Measurements from ENCODE around the gene FUOM. TPM values are rescaled to one million over a fixed set of nuclear protein-coding genes. Genes with fewer than 3 reads are reported as not detected.
"Not testable (repeated sequence)": the region's sequence is repeated elsewhere in the genome, so short reads cannot be mapped to it uniquely, and the experiment has no call there.

The FUOM gene
- total RNA-seq, 1 experiment from 2014 or later: 31.3 TPM

- DNase-seq (ENCODE audit: low spot score); H3K9me3 Mint-ChIP-seq; CTCF ChIA-PET; H3K4me1 Mint-ChIP-seq; H3K27ac Mint-ChIP-seq; POLR2A ChIA-PET; H3K36me3 Mint-ChIP-seq; H3K4me3 Mint-ChIP-seq; ATAC-seq: not testable (repeated sequence)
- peaks cover 35% of the 10 kb centered on the region for H3K27me3 Mint-ChIP-seq (ENCODE audit: low read depth)
- TF ChIP-seq NFYB (CRISPR knock-in tag; conservative IDR thresholded peaks at IDR 0.05; ENCODE audit: low read depth): peak; percentile 32; the same call in 1 of the 2 replicates
These were observed 36.9 kb downstream of the FUOM start for GRCh38 chr10:133320852-133321422.

DNA sequence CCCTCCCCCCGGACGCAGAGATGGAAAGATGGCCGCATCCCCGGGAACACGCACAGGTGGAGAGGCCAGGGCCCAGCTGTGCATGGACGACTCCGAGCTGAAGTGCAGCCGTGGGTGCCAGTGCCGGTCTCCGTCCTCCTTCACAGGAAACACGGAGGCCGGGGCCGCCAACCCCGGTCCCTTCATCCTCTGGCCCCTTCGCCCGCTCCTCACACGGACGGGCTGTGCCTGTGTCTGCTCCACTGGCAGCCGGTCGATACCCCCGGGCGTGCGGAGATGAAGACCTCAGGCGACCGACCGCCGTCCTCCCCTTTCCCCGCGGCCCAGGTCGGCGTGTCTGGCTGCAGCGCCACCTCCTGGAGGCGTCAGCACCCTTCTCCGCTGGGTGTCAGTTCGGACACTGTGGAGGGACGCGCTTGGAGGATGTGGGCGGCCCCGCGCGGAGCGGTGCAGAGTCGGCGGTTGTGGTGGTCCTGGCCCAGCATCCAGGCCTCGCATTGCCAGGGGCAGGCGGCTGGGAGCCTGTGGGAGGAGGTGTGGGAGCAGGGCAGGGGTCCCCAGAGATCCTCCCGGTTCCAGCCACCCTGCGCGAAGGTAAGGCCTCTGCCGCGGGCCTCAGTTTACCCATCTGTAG, 39.2 kb downstream of the FUOM start:
- POLR2A ChIA-PET: no interaction called here
- no peak overlapping the region for H3K27ac Mint-ChIP-seq
- H3K4me1 Mint-ChIP-seq: 0 out of 2 replicates have a peak, but pooled peaks cover 3% of the 10 kb centered on the region
- DNase-seq (ENCODE audit: low spot score) (peak; percentile 86), ATAC-seq (peak; percentile 98)
- H3K27me3 Mint-ChIP-seq (ENCODE audit: low read depth): peaks cover 26% of the 10 kb centered on the region
- peaks cover 8% of the 10 kb centered on the region for H3K9me3 Mint-ChIP-seq
- CTCF ChIA-PET: interaction anchor here (0.6 to 2.5 kb wide), 4 partner anchors 11 to 1011 kb away, joined by 3 to 20 read pairs (median 7); partner anchors contain the start of gene STK32C
- H3K36me3 Mint-ChIP-seq: 0 out of 2 replicates have a peak, but pooled peaks cover 2% of the 10 kb centered on the region
- peak overlapping the region; percentile 58 for H3K4me3 Mint-ChIP-seq
- TF ChIP-seq MYBL2 (CRISPR knock-in tag; IDR thresholded peaks at IDR 0.05): no peak
- no peak for TF ChIP-seq ATF1 (CRISPR knock-in tag; IDR thresholded peaks at IDR 0.05)
- peak; percentile 76; the same call in 1 of the 2 replicates for TF ChIP-seq ZBTB43 (CRISPR knock-in tag; IDR thresholded peaks at IDR 0.05)
- TF ChIP-seq HMGA2 (CRISPR knock-in tag; IDR thresholded peaks at IDR 0.05): no peak
- TF ChIP-seq, protein P1, sequence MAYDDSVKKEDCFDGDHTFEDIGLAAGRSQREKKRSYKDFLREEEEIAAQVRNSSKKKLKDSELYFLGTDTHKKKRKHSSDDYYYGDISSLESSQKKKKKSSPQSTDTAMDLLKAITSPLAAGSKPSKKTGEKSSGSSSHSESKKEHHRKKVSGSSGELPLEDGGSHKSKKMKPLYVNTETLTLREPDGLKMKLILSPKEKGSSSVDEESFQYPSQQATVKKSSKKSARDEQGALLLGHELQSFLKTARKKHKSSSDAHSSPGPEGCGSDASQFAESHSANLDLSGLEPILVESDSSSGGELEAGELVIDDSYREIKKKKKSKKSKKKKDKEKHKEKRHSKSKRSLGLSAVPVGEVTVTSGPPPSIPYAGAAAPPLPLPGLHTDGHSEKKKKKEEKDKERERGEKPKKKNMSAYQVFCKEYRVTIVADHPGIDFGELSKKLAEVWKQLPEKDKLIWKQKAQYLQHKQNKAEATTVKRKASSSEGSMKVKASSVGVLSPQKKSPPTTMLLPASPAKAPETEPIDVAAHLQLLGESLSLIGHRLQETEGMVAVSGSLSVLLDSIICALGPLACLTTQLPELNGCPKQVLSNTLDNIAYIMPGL (CRISPR knock-in tag; IDR thresholded peaks at IDR 0.05): peak; percentile 99
- TF ChIP-seq, protein P2, sequence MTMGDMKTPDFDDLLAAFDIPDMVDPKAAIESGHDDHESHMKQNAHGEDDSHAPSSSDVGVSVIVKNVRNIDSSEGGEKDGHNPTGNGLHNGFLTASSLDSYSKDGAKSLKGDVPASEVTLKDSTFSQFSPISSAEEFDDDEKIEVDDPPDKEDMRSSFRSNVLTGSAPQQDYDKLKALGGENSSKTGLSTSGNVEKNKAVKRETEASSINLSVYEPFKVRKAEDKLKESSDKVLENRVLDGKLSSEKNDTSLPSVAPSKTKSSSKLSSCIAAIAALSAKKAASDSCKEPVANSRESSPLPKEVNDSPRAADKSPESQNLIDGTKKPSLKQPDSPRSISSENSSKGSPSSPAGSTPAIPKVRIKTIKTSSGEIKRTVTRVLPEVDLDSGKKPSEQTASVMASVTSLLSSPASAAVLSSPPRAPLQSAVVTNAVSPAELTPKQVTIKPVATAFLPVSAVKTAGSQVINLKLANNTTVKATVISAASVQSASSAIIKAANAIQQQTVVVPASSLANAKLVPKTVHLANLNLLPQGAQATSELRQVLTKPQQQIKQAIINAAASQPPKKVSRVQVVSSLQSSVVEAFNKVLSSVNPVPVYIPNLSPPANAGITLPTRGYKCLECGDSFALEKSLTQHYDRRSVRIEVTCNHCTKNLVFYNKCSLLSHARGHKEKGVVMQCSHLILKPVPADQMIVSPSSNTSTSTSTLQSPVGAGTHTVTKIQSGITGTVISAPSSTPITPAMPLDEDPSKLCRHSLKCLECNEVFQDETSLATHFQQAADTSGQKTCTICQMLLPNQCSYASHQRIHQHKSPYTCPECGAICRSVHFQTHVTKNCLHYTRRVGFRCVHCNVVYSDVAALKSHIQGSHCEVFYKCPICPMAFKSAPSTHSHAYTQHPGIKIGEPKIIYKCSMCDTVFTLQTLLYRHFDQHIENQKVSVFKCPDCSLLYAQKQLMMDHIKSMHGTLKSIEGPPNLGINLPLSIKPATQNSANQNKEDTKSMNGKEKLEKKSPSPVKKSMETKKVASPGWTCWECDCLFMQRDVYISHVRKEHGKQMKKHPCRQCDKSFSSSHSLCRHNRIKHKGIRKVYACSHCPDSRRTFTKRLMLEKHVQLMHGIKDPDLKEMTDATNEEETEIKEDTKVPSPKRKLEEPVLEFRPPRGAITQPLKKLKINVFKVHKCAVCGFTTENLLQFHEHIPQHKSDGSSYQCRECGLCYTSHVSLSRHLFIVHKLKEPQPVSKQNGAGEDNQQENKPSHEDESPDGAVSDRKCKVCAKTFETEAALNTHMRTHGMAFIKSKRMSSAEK (CRISPR knock-in tag; IDR thresholded peaks at IDR 0.05; ENCODE audit: borderline replicate concordance): no peak
- TF ChIP-seq, protein P3, sequence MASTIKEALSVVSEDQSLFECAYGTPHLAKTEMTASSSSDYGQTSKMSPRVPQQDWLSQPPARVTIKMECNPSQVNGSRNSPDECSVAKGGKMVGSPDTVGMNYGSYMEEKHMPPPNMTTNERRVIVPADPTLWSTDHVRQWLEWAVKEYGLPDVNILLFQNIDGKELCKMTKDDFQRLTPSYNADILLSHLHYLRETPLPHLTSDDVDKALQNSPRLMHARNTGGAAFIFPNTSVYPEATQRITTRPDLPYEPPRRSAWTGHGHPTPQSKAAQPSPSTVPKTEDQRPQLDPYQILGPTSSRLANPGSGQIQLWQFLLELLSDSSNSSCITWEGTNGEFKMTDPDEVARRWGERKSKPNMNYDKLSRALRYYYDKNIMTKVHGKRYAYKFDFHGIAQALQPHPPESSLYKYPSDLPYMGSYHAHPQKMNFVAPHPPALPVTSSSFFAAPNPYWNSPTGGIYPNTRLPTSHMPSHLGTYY (CRISPR knock-in tag; IDR thresholded peaks at IDR 0.05): no peak
- TF ChIP-seq, protein P4, sequence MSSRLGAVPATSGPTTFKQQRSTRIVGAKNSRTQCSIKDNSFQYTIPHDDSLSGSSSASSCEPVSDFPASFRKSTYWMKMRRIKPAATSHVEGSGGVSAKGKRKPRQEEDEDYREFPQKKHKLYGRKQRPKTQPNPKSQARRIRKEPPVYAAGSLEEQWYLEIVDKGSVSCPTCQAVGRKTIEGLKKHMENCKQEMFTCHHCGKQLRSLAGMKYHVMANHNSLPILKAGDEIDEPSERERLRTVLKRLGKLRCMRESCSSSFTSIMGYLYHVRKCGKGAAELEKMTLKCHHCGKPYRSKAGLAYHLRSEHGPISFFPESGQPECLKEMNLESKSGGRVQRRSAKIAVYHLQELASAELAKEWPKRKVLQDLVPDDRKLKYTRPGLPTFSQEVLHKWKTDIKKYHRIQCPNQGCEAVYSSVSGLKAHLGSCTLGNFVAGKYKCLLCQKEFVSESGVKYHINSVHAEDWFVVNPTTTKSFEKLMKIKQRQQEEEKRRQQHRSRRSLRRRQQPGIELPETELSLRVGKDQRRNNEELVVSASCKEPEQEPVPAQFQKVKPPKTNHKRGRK (CRISPR knock-in tag; IDR thresholded peaks at IDR 0.05; ENCODE audit: borderline replicate concordance): no peak
- no peak for TF ChIP-seq NR1H2 (CRISPR knock-in tag; IDR thresholded peaks at IDR 0.05)
- TF ChIP-seq TP53 (CRISPR knock-in tag; IDR thresholded peaks at IDR 0.05): no peak
- no peak for TF ChIP-seq RELA (CRISPR knock-in tag; IDR thresholded peaks at IDR 0.05; ENCODE audit: borderline replicate concordance)
- TF ChIP-seq ATF2 (CRISPR knock-in tag; IDR thresholded peaks at IDR 0.05; ENCODE audit: borderline replicate concordance, low read depth): no peak
- TF ChIP-seq NFYB (CRISPR knock-in tag; conservative IDR thresholded peaks at IDR 0.05; ENCODE audit: low read depth): no peak
- no peak for TF ChIP-seq SOX15 (CRISPR knock-in tag; IDR thresholded peaks at IDR 0.05)
- no peak; the same call in 1 of the 2 replicates for TF ChIP-seq GABPB1 (CRISPR knock-in tag; IDR thresholded peaks at IDR 0.05)
- TF ChIP-seq NR3C1 (CRISPR knock-in tag; conservative IDR thresholded peaks at IDR 0.05; ENCODE audit: low read depth): no peak
- TF ChIP-seq CTCF (IDR thresholded peaks at IDR 0.05): peak; percentile 74
- no peak for TF ChIP-seq JAZF1 (CRISPR knock-in tag; IDR thresholded peaks at IDR 0.05)
- 0 out of 2 replicates have a peak, but pooled peaks have one; percentile 21 for TF ChIP-seq ZNF416 (CRISPR knock-in tag; IDR thresholded peaks at IDR 0.05)

All from WTC11 (cell line).